BJ (cell line): ENCODE data around the gene ATXN10. TPM values are rescaled to one million over a fixed set of nuclear protein-coding genes. Genes with fewer than 3 reads are reported as not detected.

Experiments
- CTCF ChIA-PET: fragments of 350-600 bp; formaldehyde crosslinking; extraction: SDS; loops from one replicate; lab custom pipeline; 2021; ENCODE audit warnings: antibody characterized with exemption, inconsistent platforms; lab: Yijun Ruan, JAX
- POLR2A ChIA-PET: fragments of 300-600 bp; sonication (Branson Sonifier 250); formaldehyde crosslinking; extraction: SDS; loops from one replicate; lab custom pipeline; 2021; ENCODE audit warnings: antibody characterized with exemption; lab: Charles Lee
- DNase-seq: peaks from one replicate; pipeline ENCODE4 v3.0.0-alpha.2; 2011; ENCODE audit warnings: low read depth
- H3K27me3 ChIP-seq: 2 replicates; pipeline ENCODE4 v1.6.0; 2011; ENCODE audit warnings: low read length; ENCODE audit not compliant: control insufficient read depth, insufficient read depth
- H3K36me3 ChIP-seq: 2 replicates; pipeline ENCODE4 v1.5.1; 2011; ENCODE audit warnings: low read length; ENCODE audit not compliant: control insufficient read depth, insufficient read depth
- H3K4me3 ChIP-seq: 2 replicates; pipeline ENCODE4 v1.5.1; 2011; ENCODE audit warnings: low read depth, mild to moderate bottlenecking, control low read depth, low read length
- CTCF ChIP-seq: IDR thresholded peaks from 2 replicates; pipeline ENCODE4 v1.5.1; 2011; ENCODE audit warnings: low read depth, mild to moderate bottlenecking, control low read depth, inconsistent platforms, low read length, moderate library complexity; ENCODE audit not compliant: insufficient read depth
- polyA plus RNA-seq: library from polyadenylated mRNA; depleted of rRNA; stranded (reverse); fragments of >200 nt; gene quantifications from 2 replicates; pipeline ENCODE4 v1.2.3, GENCODE V29; 2011

The ATXN10 gene
- polyA plus RNA-seq, 1 experiment: 328 TPM

- no peak overlapping the region for H3K4me3 ChIP-seq
- no peak for TF ChIP-seq CTCF
- POLR2A ChIA-PET: interaction anchor here (0.5 kb wide), 1 partner anchor 12 kb away, joined by 6 read pairs; no protein-coding TSS in a partner anchor
- no peaks in the 10 kb centered on the region for H3K27me3 ChIP-seq
- CTCF ChIA-PET: no interaction called here
- no peak for DNase-seq
- peaks cover 3% of the 10 kb centered on the region for H3K36me3 ChIP-seq
Observed at GRCh38 chr22:45689211-45689610, 17.6 kb downstream of the ATXN10 start.

GRCh38 chr22:45690008-45690407 is 18.4 kb downstream of the ATXN10 start:
- ChIA-PET CTCF (interaction anchor here (0.7 kb wide), 1 partner anchor 41 kb away, joined by 3 read pairs; no protein-coding TSS in a partner anchor), POLR2A (no interaction called here)
- H3K4me3 ChIP-seq: no peak overlapping the region
- no peak for TF ChIP-seq CTCF
- peaks cover 3% of the 10 kb centered on the region for H3K36me3 ChIP-seq
- no peaks in the 10 kb centered on the region for H3K27me3 ChIP-seq
- no peak for DNase-seq

GRCh38 chr22:45692549-45692948 is 20.9 kb downstream of the ATXN10 start:
- ChIA-PET POLR2A (no interaction called here), CTCF (interaction anchor here (0.6 kb wide), 1 partner anchor 85 kb away, joined by 3 read pairs; no protein-coding TSS in a partner anchor)
- TF ChIP-seq CTCF: no peak
- no peak for DNase-seq
- no peak overlapping the region for H3K4me3 ChIP-seq
- H3K27me3 ChIP-seq: no peaks in the 10 kb centered on the region
- peaks cover 5% of the 10 kb centered on the region for H3K36me3 ChIP-seq

- ChIA-PET CTCF (no interaction called here), POLR2A (no interaction called here)
- DNase-seq: no peak
- no peak for TF ChIP-seq CTCF
- Histone ChIP-seq H3K27me3 (no peaks in the 10 kb centered on the region), H3K4me3 (no peak overlapping the region), H3K36me3 (peaks cover 5% of the 10 kb centered on the region)
Observed at GRCh38 chr22:45693835-45694234, 22.2 kb downstream of the ATXN10 start.

GRCh38 chr22:45696227-45696626 is 24.6 kb downstream of the ATXN10 start:
- no peak for DNase-seq
- no peak overlapping the region for H3K4me3 ChIP-seq
- CTCF ChIA-PET: no interaction called here
- peaks cover 9% of the 10 kb centered on the region for H3K36me3 ChIP-seq
- POLR2A ChIA-PET: no interaction called here
- no peak for TF ChIP-seq CTCF
- H3K27me3 ChIP-seq: no peaks in the 10 kb centered on the region
